ENCODE measurements around the gene GLUL.

- TF ChIP-seq CTCF (IDR thresholded peaks at IDR 0.05), result no peak
- no peak for TF ChIP-seq POLR2A (IDR thresholded peaks at IDR 0.05)
- TF ChIP-seq EP300 (IDR thresholded peaks at IDR 0.05), result peak in 1 of 2 donors; percentile 3
Observed at GRCh38 chr1:182386980-182387379, 4.6 kb downstream of the GLUL start.

All from tibial nerve (tissue), 4 donors.